Measurements from ENCODE around the gene PRKAR2B.

DNA sequence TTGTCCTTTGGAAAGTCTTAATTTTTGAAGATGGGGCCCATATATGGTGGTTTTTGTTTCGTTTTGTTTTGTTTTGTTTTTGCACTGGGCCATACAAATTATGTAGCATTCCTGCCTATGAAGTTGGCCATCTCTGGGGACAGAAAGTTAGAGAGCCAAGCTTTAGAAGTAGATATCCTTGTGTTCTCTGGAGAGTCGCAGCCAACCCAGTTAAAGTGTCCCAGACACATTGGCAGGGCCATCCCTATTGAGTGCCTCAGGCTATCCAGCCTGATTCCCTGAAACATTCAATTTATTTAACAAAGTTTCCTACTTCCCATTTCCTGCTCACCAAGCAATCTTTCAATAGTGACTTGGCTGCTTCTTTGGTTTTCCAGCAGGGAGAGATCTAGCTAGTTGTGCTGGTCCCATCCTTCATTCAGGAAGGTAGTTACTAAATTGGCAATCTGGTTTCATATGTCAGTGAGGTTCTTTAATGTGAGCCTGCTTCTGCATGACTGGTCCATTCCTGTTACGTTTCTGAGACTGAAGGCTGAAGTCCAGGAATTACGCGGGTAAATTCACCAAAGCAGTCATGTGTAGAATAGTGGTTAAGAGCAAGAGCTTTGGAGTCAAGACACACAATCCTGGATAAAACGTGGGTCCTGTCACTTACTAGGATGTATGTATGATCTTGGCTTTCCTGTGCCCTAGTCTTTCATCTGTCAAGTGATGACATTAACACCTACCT is 75.0 kb downstream of the PRKAR2B start:
- TF ChIP-seq, protein P1, sequence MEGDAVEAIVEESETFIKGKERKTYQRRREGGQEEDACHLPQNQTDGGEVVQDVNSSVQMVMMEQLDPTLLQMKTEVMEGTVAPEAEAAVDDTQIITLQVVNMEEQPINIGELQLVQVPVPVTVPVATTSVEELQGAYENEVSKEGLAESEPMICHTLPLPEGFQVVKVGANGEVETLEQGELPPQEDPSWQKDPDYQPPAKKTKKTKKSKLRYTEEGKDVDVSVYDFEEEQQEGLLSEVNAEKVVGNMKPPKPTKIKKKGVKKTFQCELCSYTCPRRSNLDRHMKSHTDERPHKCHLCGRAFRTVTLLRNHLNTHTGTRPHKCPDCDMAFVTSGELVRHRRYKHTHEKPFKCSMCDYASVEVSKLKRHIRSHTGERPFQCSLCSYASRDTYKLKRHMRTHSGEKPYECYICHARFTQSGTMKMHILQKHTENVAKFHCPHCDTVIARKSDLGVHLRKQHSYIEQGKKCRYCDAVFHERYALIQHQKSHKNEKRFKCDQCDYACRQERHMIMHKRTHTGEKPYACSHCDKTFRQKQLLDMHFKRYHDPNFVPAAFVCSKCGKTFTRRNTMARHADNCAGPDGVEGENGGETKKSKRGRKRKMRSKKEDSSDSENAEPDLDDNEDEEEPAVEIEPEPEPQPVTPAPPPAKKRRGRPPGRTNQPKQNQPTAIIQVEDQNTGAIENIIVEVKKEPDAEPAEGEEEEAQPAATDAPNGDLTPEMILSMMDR (IDR thresholded peaks at IDR 0.05): no peak
- TF ChIP-seq EZH2 (IDR thresholded peaks at IDR 0.05): no peak

Measured in neural progenitor cell (in vitro differentiated cells).